HFF-Myc (cell line): ENCODE measurements around the gene PPP1R36.

ENCODE experiments used
- DNase-seq: peaks from one replicate; pipeline ENCODE4 v3.0.0-alpha.2; 2011; ENCODE audit warnings: low read depth; ENCODE audit errors: extremely low read depth
- H3K4me3 ChIP-seq: replicated peaks from 2 replicates; pipeline ENCODE4 v1.5.1; 2011; ENCODE audit warnings: low read depth, mild to moderate bottlenecking, control low read depth, low read length
- TF ChIP-seq, protein P1 (sequence below): IDR thresholded peaks from 2 replicates; pipeline ENCODE4 v1.5.1; 2012; ENCODE audit warnings: mild to moderate bottlenecking, low read depth, low read length, control low read depth; ENCODE audit errors: missing control alignments

The PPP1R36 gene

GRCh38 chr14:64598404-64598803, 48.6 kb downstream of the PPP1R36 start:
- no peak overlapping the region for H3K4me3 ChIP-seq
- DNase-seq: no peak
- TF ChIP-seq, protein P1, sequence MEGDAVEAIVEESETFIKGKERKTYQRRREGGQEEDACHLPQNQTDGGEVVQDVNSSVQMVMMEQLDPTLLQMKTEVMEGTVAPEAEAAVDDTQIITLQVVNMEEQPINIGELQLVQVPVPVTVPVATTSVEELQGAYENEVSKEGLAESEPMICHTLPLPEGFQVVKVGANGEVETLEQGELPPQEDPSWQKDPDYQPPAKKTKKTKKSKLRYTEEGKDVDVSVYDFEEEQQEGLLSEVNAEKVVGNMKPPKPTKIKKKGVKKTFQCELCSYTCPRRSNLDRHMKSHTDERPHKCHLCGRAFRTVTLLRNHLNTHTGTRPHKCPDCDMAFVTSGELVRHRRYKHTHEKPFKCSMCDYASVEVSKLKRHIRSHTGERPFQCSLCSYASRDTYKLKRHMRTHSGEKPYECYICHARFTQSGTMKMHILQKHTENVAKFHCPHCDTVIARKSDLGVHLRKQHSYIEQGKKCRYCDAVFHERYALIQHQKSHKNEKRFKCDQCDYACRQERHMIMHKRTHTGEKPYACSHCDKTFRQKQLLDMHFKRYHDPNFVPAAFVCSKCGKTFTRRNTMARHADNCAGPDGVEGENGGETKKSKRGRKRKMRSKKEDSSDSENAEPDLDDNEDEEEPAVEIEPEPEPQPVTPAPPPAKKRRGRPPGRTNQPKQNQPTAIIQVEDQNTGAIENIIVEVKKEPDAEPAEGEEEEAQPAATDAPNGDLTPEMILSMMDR: no peak

- TF ChIP-seq, protein P1: no peak
- no peak overlapping the region for H3K4me3 ChIP-seq
- no peak for DNase-seq
Measured at GRCh38 chr14:64601571-64601970, 51.8 kb downstream of the PPP1R36 start.

DNA sequence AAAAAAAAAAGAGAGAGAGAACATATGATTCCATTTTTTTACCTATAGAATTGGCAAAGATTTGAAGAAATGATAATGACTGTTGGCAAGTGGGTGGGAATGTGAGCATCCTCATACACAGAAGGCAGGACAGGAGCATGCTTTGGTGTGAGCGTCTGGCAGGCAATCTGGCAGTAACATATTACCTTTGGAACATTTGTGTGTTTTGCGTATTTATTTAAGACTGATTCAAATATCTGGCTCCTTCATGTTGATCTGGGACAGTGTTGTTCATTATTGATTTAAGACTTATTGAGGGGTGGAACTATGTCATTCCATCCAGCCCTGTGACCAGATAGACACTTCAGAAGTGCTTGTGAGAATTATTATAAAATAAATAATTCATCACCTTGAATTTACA, 53.1 kb downstream of the PPP1R36 start:
- DNase-seq: no peak
- no peak overlapping the region for H3K4me3 ChIP-seq
- TF ChIP-seq, protein P1: no peak

DNA sequence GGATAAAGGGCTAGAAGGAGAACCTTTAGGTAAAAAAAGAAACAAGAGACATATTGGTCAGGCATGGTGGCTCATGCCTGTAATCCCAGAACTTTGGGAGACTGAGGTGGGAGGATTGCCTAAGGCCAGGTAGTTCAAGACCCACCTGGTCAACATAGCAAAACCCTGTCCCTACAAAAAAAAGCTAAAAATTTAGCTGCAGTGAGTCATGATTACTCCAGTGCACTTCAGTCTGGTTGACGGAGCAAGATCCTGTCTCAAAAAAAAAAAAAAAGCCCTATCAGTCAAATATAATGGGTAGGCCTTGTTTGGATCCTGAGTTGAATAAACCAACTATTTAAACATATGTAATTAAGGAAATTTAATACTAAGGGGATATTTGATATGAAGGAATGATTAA, 54.2 kb downstream of the PPP1R36 start:
- DNase-seq: no peak
- H3K4me3 ChIP-seq: no peak overlapping the region
- TF ChIP-seq, protein P1: no peak

GRCh38 chr14:64604881-64605280, 55.1 kb downstream of the PPP1R36 start:
- no peak overlapping the region for H3K4me3 ChIP-seq
- DNase-seq: no peak
- TF ChIP-seq, protein P1: no peak

DNA sequence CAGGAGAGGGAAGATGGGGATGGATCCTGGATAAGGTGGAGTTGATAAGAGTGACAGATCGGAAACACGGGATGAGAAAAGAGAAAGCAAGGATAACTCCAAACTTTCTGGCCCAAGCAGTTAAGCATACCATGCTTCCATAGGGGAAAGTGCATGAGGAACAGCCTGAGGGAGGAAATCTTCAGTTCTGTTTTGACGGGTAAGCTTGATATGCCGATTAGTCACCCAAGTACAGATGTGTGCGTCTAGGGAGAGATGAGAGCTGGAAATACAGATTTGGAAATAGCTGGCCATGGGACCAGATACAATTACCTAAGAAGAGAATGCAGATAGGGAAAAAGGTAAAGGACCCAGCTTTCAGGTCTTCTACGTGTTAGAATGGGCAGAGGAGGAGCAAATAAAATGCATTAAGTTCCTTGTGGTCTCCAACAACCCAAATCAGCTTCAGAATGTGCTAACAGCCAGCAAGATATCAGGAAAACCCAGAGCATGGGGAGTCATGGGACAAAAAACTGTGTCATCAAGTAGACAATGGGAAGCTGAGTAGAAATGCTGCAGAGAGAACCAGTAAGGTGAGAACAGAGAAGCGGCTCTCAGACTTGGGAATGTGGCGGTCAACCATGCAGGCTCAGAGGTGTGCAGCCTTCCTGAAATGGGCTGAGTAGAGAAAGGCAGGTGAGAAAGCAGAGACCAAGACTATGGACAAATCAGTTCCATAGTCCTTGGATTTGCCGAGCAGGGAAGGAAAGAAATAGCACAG, 56.3 kb downstream of the PPP1R36 start:
- H3K4me3 ChIP-seq: no peak overlapping the region
- DNase-seq: no peak
- TF ChIP-seq, protein P1: no peak
